HG02763 (cell line): ENCODE results near the gene FANK1.
"Not testable (repeated sequence)": the region's sequence is repeated elsewhere in the genome, so short reads cannot be mapped to it uniquely, and the experiment has no call there.

Source experiments
- ATAC-seq: cut with Tn5 transposase; IDR thresholded peaks from one replicate; pipeline ENCODE4 v1.9.1; 2021; ENCODE audit warnings: mild to moderate bottlenecking, moderate library complexity; ENCODE audit not compliant: unreplicated experiment

Gene FANK1

DNA sequence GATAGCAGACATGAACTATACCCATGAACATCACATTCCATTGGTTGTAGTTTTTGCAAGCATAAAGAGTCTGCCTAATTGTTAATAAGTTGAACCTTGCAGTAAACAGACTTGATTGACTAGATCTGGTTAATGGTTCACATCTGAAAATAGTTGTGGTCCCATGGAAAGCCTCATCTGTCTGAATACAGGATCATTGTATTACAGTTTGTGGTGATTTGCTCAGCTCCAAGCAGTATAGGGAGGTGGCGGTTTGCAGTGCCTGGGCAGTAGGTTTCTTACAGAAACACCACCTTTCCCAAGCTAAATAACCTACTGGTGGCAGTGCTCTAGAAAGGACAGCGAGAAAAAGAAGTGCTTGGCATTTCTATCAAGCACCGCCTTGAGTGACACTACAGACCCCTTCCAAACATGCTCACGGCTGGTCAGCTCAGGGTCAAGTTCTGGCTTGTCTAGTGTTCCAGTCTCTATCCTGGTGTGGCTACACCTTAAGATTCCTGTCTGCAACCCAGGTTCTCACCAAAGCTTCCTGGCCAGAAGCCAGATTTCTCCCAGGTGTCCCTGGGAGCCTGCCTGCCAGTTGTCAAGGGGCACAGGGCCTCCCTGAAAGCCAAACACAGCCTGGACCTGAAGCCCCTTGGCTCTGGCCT lies 119.9 kb downstream of the FANK1 start:
- no peak for ATAC-seq

DNA sequence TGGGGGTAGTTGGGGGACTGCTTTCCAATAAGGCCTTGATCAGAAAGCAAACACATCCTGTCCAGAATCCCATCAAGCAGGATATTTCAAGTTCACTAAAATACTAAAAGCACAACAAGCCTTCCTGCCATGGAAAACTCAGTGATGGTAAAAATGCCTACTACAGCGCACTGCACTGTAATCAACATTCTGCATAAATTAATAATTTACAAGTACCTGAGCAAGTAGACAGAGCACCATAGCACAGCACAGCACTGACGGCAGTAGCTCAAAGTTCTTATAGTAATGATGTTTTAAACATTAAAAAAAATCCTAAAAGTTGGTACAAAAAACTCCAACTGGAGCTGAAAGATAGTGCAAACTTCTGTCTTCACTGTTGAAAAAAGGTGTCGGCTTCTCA lies 120.5 kb downstream of the FANK1 start:
- no peak for ATAC-seq

DNA sequence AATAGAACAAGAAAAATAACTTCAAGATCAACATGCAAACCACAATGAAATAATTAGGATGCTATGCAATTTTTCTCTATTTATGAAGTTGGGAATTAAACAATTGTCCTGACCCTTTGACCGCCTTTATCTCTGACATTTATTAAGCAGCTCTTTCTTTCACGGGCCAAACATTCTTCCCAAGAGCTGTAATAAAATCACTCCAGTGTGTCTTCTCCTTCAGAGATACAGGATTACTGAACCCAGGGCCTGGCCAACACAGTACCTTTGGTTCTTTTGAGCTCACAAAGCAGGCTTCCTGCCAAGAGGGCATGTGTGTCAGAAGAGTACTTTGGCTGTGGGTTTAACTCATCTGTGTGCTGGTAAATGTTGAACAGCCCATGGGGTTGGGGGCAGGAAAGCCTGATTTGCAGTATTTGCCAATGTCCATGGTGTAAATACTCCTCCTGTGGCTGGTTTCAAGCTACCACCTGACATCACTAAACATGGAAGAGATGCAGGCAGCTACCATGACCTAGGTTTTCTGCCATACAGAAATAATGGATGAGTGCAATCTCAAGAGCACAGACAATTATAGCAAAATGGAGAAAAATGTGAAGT lies 121.7 kb downstream of the FANK1 start:
- ATAC-seq: no peak

DNA sequence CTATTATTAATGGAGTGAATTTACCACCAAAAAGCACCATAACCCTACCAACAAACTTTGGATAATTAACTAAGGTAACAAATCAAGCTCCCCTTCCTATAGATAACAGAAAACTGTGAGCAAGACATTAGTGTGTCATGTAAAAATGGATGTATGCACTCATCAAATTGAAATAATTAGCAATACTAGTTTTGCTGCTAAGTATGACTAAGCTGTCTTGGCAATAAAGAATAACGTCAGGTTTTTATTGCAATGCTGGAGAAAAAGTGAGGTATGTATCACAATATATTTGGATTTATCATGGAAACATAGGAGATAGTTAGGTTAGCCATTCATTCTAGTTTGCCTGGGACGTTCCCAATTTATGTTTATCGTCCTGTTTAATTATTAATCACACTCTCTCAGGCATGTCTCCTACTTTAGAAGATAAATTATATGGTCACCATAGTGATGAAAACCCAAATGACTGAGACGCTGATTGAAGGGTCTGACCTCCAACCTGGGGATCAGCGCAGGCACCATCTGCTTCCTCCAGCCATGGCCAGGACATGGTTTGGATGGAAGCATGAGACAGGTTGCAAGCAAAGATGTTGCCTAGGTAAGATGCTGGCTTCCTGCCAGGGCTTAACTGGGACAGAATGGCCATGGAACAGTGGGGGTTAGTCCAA lies 125.6 kb downstream of the FANK1 start:
- ATAC-seq: no peak

DNA sequence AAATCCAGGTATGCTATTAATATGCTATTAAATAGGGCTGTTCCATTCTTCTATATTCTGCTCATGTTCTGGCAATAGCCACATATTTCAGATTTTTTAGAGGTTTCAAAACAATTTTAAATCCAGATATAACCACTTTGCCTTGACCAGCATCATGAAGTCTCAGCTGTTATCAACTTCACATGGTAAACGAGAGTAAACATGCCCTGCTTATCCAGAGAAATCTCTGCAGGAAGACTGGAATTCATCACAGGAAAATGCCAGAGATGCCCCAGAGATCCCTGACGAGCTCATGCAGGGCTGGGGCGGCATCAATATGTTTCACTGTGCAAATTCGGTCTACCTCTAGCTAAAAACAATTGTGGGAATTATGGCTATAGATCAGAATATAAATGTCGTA lies 126.5 kb downstream of the FANK1 start:
- ATAC-seq: no peak

DNA sequence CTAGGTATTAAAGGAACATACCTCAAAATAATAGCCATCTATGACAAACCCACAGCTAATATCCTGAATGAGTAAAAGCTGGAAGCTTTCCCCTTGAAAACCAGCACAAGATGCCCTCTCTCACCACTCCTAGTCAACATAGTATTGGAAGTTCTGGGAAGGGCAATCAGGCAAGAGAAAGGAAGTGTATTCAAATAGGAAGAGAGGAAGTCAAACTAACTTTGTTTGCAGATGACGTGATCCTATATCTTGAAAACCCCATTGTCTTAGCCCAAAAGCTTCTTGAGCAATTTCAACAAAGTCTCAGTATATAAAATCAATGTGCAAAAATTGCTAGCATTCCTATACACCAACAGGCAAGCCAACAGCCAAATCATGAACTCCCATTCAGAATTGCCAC lies 131.3 kb downstream of the FANK1 start:
- no peak for ATAC-seq

DNA sequence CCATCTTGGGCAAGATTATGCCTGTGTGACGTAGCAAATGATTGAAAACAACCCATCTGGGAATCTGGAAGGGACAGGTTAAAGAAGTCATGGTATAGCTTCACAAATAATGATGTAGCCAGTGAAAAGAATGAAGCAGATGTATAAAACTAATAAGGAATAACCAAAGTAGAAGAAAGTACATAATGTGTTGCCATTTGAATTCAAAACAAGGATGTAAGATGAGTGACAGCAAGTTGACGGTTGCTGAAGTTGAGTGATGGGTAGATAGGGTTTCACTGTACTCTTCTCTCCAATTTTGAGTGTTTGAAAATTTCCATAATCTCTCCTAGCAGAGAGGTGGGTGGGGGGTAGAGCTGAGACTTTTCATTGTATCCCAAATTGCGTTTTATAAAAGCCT lies 133.6 kb downstream of the FANK1 start:
- no peak for ATAC-seq

DNA sequence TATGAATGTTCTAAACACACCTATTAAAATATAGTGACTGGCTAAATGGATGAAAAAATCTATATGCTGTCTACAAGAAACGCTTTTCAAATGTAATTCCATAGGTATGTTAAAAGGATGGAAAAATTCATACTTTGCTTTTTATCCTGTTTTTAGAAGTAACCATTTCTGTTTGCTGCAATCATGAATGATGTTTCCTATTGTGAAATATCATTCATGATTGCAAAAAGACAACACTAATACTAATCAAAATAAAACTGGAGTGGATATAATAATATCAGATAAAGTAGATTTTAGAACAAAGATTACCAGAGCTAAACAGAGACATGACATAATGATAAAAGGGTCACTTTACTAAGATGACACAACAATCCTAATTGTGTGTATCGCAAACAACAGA lies 138.2 kb downstream of the FANK1 start:
- ATAC-seq: no peak

DNA sequence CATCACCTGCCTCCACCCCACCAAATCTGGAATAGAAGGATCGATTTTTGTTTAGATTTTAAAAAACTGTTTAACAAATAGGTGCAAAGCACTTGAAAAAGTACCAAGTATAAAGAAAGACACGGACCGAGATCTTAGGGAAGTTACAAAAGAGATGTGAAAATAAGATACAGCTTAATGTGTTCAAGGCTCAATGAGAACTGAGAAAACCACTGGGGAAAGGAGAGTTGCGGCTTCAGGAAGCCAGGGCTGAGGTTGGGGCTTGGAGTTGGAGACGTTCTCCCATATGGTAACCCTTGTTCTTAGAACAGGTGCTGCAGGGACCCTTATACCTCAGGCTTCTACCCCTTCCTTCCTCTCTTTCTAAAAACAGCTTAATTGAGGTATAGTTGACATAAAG lies 140.2 kb downstream of the FANK1 start:
- no peak for ATAC-seq

DNA sequence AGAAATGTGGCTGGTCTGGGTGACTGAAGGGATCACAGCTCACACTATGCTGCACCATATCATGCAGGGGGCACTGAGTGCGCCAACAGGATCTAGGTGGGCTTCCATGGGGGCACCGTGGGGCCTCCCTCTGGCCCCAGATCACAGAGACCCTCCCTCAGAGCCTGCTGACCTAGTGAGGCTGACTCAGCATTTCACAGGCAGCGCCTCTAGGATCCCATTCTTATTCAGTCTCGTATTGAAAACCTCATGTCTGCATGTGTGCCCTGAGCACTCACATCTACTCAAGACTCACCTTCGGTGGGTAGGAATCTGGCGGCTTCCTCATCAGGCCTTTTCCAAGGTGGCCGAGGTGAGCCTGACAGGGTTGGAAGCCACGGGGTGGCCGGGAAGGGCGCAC lies 141.6 kb downstream of the FANK1 start:
- ATAC-seq: no peak

DNA sequence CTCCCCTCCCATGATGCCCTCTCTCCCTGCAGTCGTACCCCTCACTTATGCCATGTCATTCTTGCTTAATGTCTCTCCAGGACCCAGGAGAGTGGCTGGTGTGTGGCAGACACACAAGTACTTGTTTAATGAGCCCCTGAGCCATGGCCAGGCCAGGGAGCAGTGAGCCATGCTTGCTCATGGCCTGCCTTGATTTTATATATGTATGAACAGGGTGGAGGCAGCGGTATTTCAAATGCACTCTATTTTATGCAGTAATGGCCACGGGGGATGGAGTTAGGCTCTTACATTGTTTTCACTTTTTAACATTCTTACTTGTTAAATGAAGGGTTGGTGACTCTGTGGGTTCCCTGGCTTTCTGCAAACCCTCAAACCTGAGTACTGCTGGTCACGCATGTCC lies 144.8 kb downstream of the FANK1 start:
- ATAC-seq: no peak

DNA sequence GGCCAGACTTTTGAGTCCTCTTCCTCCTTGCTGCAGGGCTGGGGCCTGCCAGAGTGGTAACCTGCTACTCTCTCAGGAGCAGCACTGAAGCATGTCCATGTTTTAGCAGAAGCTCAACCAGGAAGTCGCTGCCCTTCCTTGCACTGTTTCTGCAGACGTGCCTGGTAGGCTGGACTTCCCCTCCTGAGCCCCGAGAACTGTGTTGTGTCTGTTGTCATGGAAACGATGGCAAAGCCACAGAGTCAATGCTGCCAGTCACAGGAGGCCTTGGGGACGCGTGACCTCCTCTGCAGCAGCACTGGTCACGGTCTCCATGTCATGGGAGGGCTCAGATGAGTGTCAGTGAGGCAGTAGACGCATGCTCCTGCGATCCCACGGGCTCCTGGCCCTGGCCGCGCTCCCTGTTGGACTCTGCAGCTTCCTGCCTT lies 145.5 kb downstream of the FANK1 start:
- peak; percentile 99 for ATAC-seq

DNA sequence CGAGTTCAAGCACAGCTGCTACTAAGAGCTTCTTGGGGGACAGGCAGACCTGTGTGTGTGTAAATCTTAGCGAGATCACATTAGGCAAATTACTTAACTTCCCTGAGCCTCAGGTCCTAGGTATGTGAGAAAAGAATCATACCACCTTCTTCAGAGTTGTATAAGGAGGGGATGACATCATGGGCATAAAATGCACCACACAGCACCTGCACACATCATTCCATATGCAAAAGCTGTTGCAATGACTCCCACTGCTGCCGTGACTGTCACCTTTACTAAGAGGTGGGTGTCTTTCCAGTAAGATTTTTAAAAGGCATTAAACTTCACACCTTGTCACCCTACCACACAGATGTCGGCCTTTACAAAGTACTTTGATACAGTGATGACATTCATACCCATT lies 146.0 kb downstream of the FANK1 start:
- ATAC-seq: no peak

DNA sequence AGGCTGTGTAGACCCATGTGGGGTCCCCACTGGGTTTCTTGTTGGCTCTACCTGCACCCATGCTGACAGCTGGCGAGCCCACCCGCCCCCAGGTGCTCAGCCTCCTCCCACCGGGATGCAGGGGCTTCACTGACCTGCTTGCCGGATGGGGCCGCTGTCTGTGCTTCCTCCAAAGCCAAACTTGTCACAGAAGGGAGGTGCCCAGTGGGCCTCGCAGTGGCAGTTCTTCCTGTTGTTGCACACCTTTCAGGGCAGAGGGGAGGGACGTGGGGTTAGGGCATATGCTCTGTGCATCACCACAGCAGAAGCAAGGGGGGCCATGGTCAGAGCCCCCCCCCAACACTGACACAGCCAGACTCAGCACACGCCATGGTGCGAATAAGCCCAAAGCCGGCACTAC lies 146.5 kb downstream of the FANK1 start:
- no peak for ATAC-seq

DNA sequence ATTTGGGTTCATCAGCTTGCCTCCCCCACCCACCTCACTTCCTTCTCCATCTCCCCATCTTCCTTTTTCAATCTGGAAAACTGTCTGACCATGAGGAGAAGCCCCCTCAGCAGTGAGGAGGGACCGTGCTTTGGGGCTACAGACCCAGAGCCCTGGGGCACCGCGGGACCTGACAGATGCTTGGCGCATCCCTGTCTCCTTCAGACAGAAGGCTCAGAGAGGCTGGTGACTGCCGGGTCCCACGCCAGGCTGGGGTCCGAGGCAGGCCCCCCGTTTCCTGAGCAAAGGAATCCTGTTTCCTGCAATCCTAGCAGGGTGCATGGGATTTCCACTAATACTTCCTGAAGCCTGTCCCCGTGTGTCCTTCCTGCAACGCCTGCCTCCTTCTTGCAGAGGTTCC lies 147.0 kb downstream of the FANK1 start:
- ATAC-seq: no peak

DNA sequence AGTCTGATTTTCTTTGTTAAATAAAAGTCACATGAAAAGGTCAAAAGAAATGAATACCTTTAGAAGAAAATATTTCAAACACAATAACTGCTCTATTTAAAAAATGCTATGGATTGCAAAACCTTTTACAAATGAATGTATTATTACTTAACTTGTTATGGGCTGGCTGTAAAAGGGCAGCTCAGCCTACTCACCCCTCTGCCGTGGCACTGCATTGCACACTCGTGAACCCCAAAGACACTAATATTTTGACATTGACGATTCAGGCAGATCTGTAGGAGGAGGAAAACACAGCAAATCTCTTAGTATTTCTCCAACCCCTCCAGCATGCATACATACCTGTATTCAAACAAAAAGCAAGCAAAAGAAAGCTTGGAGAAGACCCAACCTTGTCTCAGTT lies 149.5 kb downstream of the FANK1 start:
- no peak for ATAC-seq

DNA sequence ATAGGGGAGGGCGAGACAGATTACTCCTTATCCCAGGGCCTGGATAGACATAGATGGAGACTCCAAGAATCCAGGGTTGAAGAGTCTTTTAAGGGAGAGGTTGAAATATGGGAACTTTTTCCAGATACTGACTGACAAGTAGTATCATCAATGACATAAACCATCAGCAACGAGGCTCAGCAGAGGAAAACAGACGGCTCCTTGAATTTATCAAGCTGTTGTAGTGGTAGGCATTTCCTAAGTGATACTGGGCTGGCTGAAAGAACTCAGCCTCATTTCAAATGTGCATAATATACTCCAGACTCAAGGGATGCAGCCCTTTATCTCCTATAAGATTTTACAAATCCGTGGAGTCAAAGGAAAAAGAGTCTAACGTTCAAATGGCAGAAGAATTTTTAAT lies 150.5 kb downstream of the FANK1 start:
- ATAC-seq: no peak

DNA sequence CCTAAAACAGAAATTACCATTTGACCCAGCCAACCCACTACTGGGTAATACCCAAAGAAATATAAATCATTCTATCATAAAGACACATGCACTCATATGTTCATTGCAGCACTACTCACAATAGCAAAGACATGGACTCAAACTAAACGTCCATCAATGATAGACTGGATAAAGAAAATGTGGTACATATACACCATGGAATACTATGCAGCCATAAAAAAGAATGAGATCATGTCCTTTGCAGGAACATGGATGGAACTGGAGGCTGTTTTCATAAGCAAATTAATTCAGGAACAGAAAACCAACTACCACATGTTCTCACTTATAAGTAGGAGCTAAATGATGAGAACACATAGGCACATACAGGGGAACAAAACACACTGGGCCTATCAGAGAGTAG lies 151.4 kb downstream of the FANK1 start:
- not testable (repeated sequence) for ATAC-seq

DNA sequence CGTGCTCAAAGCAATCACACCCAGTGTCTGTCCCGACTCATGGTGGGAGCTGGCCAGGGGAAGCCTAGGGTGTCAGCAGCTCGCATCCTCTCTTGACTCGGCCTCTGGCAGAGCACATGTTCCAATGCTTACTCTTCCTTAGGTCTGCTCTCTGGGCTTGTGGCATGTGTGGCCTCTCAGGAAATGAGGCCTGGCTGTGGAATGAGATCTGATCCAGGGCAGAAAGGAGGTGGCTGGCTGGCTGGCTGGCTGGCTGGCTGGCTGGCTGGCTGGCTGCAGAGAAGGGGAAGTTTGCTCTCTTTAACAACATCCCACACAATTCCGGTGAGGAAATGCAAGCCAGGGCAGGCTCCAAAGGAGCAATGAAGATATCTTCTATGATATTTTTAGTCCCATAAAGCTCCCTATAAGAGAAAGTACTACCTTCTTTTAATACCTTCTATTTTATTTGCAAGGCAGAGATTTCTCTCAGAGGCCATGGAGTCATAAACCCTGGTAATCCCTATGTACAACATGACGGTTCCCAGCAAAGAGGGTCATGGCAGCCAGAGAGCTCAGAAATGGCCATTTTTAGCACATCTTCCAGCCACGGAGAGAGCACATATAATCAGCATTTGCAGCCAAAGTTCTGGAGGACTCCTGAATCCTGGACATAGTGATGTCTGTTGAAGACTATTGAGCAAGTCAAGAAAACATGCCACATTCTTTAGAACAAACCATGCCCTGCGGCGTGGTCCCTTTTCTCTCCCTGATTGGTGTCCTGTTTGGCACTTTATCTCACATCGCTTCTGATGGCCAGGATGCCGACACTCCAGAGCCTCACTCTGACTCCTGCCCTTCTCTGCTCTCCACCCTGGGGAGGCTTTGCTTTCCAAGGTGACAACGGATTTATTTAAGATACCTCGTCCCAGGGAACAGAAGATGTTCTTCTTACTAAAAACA lies 153.7 kb downstream of the FANK1 start:
- ATAC-seq: no peak

DNA sequence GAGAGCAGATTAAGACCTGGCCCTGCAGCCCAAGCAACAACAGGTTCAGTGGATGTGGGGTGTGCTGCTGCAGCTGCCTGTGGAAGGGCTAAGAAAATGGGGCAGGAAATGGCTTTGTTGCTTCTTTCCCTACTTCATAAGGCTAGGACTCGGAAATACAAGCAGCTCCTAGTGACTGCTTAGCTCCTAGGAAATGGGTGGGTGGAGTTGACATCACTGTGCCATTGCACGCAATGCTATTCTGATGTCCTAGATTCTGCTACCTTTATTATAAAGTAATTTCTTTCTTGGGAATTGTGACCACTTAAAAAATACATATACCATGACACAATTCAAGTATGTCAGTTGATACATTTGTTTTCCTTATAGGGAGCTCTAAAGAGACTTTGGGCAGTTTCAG lies 155.8 kb downstream of the FANK1 start:
- ATAC-seq: no peak

DNA sequence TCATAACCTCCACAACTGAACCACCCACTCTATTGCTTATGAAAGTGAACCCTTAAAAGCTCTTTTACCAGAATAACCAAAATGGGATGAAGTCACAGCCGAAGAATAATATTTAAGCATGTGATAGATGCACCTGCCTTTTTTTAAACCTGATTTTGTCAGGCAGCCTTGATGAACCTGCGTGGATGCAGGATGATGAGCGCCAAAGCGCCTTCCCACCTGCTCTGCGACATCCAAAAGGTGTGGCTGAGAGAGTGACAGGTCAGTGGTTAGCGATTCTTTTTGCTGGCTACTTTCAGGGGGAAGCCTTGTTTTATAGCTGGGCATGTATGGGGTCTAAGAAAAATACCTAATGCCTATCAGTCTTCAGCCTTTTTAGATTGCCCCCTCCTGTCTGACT lies 157.8 kb downstream of the FANK1 start:
- ATAC-seq: no peak
